Activated CD4-positive, alpha-beta memory T cell treated with anti-CD3 and anti-CD28 coated beads, Interleukin-2, amount 10 ng/mL, durations not matched to agents 7 days and 5 days (primary cell): ENCODE measurements around the gene SLAIN2. TPM values are rescaled to one million over a fixed set of nuclear protein-coding genes. Genes with fewer than 3 reads are reported as not detected.

Experiments used
- CTCF ChIA-PET: fragments of 350-600 bp; sonication (Branson Sonifier 250); formaldehyde crosslinking; loops from one replicate; lab custom pipeline; 2021; ENCODE audit warnings: antibody characterized with exemption, inconsistent platforms; lab: Charles Lee
- POLR2A ChIA-PET: fragments of 350-600 bp; sonication (Branson Sonifier 250); formaldehyde crosslinking; loops from one replicate; lab custom pipeline; 2021; ENCODE audit warnings: antibody characterized with exemption; lab: Charles Lee
- DNase-seq: peaks from one replicate; pipeline ENCODE4 v3.0.0-alpha.2; 2020
- H3K27ac Mint-ChIP-seq: one replicate; pipeline ENCODE4 v1.8.0; 2021; ENCODE audit warnings: mild to moderate bottlenecking, mixed read lengths
- H3K27me3 Mint-ChIP-seq: one replicate; pipeline ENCODE4 v1.8.0; 2021; ENCODE audit warnings: mixed read lengths
- H3K36me3 Mint-ChIP-seq: one replicate; pipeline ENCODE4 v1.8.0; 2021; ENCODE audit warnings: low read depth, mixed read lengths
- H3K4me1 Mint-ChIP-seq: one replicate; pipeline ENCODE4 v1.8.0; 2021; ENCODE audit warnings: mixed read lengths
- H3K4me3 Mint-ChIP-seq: one replicate; pipeline ENCODE4 v1.8.0; 2021; ENCODE audit warnings: mild to moderate bottlenecking, mixed read lengths
- H3K9me3 Mint-ChIP-seq: one replicate; pipeline ENCODE4 v1.8.0; 2021; ENCODE audit warnings: mixed read lengths
- total RNA-seq, 2 experiments: library from RNA; stranded (reverse); gene quantifications; one replicate each; pipeline ENCODE4 v1.2.3, GENCODE V29; 2021

The SLAIN2 gene
- total RNA-seq, 2 experiments from 2014 or later, result 62.4 to 66.2 TPM

DNA sequence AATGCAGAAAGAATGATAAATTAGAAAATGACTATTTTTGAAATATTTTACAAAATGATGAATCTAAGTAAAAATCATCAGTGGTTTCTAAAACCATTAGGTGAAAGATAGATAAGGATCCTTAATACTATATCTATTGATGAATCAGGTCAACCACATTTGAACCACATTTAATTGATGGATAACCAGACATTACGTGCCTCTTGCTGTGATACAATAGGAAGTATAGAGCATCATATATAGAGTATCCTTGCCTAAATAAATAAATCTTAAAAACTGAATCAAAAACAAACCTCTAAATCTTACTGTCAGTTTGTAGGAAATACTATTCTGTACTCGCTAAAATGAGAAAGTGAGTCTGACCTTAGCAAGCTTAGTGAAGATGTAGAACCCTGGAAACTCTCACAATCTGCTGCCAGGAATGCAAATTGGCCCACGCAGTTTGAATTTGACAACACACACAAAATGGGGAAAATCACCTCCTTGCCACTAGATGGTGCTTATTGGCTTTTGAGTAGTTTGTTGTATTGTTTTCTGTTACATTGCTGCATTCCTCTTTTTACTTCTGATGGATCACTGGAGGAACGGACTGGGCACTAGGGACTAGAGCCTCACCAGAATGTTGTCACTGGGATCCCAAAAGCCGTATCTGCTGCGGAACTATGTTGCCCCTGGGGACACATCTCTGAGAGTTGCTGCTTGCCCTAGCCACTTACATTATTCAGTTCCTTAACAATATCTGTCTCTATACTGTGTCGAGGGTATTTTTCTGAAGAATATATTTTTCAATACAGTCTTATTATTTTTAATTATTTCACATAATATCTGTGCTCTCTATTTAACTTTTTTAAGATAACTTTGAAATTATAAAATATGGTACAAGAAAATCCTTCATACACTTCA lies 25.4 kb upstream of the SLAIN2 start:
- peak; percentile 21 for DNase-seq
- H3K9me3 Mint-ChIP-seq, result no peaks in the 10 kb centered on the region
- no peaks in the 10 kb centered on the region for H3K36me3 Mint-ChIP-seq
- H3K4me1 Mint-ChIP-seq, result no peaks in the 10 kb centered on the region
- CTCF ChIA-PET, result no interaction called here
- H3K27ac Mint-ChIP-seq, result no peak overlapping the region
- H3K4me3 Mint-ChIP-seq, result no peak overlapping the region
- POLR2A ChIA-PET, result no interaction called here
- H3K27me3 Mint-ChIP-seq, result peaks cover 1% of the 10 kb centered on the region

DNA sequence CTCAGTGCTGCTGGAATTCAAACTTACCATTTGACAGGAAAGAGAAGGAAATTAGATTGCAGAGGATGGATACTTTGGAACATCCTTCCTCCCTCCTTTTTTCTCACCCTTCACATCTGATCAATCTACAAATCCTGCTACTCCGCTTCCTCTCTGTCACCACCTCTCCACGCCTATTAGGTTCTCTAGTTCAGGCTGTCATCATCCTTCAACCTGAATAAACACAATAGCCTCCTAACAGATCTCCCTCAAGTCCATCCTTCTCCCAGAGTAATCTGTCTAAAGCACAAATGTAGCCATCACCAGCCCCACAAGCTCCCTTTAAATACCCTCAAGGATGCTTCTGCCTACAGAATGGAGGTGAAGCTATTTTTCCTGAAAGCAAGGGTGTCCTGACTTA lies 20.0 kb upstream of the SLAIN2 start:
- POLR2A ChIA-PET, result interaction anchor here (1.0 kb wide), 1 partner anchor 637 kb away, joined by 3 read pairs; no protein-coding TSS in a partner anchor
- Mint-ChIP-seq H3K4me3 (no peak overlapping the region), H3K27ac (no peak overlapping the region), H3K27me3 (peaks cover 8% of the 10 kb centered on the region), H3K4me1 (no peaks in the 10 kb centered on the region), H3K36me3 (no peaks in the 10 kb centered on the region), H3K9me3 (no peaks in the 10 kb centered on the region)
- CTCF ChIA-PET, result no interaction called here
- DNase-seq, result no peak

DNA sequence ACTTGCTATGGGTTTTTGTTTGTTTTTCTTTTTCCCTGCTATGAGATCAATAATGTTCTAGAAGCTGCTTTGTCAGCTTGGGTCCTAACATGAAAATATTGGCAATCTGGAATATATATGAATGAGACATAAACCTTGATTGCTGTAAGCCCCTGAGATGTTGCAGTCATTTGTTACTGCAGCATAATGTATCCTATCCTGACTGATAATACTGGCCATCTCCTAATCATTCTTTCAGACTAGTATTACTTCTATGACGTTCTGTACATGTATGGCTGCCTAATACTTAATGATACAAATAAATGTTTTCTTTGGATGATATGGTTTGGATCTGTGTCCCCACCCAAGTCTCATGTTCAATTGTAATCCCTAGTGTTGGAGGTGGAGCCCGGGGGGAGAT lies 19.3 kb upstream of the SLAIN2 start:
- ChIA-PET CTCF (no interaction called here), POLR2A (no interaction called here)
- Mint-ChIP-seq H3K27me3 (peaks cover 8% of the 10 kb centered on the region), H3K4me1 (no peaks in the 10 kb centered on the region), H3K9me3 (no peaks in the 10 kb centered on the region), H3K4me3 (no peak overlapping the region), H3K27ac (no peak overlapping the region), H3K36me3 (no peaks in the 10 kb centered on the region)
- no peak for DNase-seq

DNA sequence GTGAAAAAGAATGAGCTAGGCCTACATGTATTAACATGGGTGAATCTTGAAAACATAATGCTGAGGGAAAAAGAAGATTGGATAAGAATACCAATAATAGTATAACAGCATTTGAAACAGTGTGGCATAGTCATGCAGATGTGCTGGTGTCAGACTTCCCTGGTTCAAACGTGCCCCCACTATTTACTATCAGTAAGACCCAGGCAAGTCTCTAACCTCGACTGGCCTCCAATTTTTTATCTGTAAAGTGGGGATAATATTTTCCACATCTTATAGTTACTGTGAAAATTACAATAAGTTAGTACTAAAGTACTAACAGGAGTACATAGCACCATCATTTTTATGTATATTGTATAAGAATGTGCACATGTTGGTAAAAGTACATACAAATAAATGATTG lies 17.0 kb upstream of the SLAIN2 start:
- Mint-ChIP-seq H3K27ac (no peak overlapping the region), H3K9me3 (no peaks in the 10 kb centered on the region), H3K27me3 (peaks cover 15% of the 10 kb centered on the region), H3K4me3 (no peak overlapping the region), H3K4me1 (no peaks in the 10 kb centered on the region), H3K36me3 (no peaks in the 10 kb centered on the region)
- ChIA-PET POLR2A (no interaction called here), CTCF (no interaction called here)
- no peak for DNase-seq

DNA sequence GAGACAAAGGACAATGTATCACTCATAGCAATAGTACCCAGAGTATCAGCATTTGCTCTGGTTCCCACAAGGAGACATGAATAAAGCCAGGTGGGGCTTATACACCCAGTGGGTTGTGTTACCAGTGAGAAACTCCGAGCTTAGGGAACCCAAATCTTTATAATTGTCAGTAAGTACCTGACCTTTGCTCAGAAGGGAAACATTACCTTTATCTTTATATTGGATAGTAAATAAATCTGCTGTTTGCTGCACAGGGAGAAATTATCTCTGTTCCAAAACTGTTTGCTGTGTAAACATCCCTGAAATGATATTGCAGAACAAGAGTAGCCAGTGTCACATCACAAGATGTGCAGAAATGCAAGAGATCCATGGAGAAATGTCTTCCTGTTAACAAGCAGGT lies 12.1 kb upstream of the SLAIN2 start:
- no peak overlapping the region for H3K4me3 Mint-ChIP-seq
- H3K27ac Mint-ChIP-seq, result no peak overlapping the region
- DNase-seq, result no peak
- ChIA-PET CTCF (no interaction called here), POLR2A (interaction anchor here (2.4 kb wide), 1 partner anchor 13 kb away, joined by 14 read pairs; the partner anchor contains the start of gene SLAIN2)
- H3K27me3 Mint-ChIP-seq, result peaks cover 15% of the 10 kb centered on the region
- H3K36me3 Mint-ChIP-seq, result no peaks in the 10 kb centered on the region
- H3K9me3 Mint-ChIP-seq, result no peaks in the 10 kb centered on the region
- peaks cover 4% of the 10 kb centered on the region for H3K4me1 Mint-ChIP-seq

DNA sequence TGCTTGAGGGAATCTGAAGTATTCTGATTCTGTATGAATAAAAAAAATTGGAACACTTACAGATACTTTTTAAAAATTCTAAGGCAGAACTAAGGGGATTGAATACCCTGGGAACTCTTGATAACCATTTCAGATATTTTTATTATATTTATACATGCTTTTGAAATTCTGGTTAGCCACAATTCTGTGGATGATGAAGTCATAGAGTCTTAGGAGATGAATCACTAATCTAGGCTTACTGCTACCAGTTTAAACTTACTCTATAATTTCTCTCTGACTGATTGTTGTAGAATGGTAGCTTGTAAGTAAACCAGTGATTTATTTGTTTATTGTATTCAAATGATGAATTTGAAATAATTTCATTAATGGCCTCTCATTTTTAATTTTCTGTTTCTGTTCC lies 11.4 kb upstream of the SLAIN2 start:
- POLR2A ChIA-PET, result no interaction called here
- H3K36me3 Mint-ChIP-seq, result no peaks in the 10 kb centered on the region
- no peak for DNase-seq
- no peaks in the 10 kb centered on the region for H3K9me3 Mint-ChIP-seq
- peaks cover 15% of the 10 kb centered on the region for H3K27me3 Mint-ChIP-seq
- no peak overlapping the region for H3K27ac Mint-ChIP-seq
- H3K4me3 Mint-ChIP-seq, result no peak overlapping the region
- H3K4me1 Mint-ChIP-seq, result peaks cover 4% of the 10 kb centered on the region
- CTCF ChIA-PET, result no interaction called here

DNA sequence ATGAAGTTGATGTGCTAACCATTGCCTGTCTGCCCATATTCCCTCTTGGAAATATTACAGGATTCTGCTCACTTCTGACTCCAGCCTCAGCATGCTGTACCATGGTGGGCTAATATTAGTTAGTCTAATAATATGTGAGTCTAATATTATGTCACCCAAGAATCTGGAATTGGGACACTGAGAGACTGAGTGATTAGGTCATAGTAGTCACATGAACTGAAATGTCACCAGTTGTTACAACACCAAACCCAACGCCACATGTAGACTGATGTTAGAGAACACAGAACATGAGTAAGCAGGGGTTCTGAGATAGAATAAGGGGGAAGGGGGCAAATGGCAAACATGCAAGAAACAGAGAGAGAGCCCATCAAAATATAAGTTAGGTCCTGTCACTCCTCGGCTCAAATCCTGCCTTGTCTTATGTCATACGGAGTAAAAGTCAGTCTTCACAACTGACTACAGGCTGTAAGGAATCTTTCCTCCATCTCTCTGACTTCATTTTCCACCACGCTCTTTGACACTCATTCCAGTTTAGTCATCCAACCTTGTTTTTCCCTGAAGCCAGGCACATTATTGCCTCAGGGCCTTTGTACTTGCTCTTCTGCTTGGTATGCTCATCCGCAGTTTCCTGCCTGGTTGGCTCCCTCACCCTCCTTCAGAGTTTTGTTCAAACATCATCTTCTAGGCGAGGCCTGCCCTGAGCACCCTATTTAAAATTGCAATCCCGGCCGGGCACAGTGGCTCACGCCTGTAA lies 9.6 kb upstream of the SLAIN2 start:
- Mint-ChIP-seq H3K4me3 (no peak overlapping the region), H3K27ac (no peak overlapping the region), H3K36me3 (no peaks in the 10 kb centered on the region), H3K9me3 (no peaks in the 10 kb centered on the region), H3K27me3 (peaks cover 15% of the 10 kb centered on the region), H3K4me1 (peaks cover 4% of the 10 kb centered on the region)
- POLR2A ChIA-PET, result no interaction called here
- CTCF ChIA-PET, result no interaction called here
- DNase-seq, result no peak

DNA sequence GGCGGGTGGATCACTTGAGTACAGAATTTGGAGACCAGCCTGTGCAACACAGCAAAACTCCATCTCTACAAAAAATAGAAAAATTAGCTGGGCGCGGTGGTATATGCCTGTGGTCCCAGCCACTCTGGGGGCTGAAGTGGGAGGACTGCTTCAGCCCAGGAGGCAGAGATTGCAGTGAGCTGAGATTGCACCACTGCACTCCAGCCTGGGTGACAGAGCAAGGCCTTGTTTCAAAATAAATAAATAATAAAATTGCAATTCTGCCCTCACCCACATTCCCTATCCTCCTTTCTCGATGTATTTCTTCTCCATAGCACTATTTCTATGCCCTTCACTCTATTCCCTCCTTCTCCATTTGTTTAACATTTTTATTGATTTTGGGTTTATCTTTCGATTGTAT lies 8.7 kb upstream of the SLAIN2 start:
- Mint-ChIP-seq H3K27me3 (peaks cover 15% of the 10 kb centered on the region), H3K9me3 (no peaks in the 10 kb centered on the region), H3K4me3 (no peak overlapping the region), H3K27ac (no peak overlapping the region), H3K36me3 (no peaks in the 10 kb centered on the region), H3K4me1 (peaks cover 9% of the 10 kb centered on the region)
- ChIA-PET POLR2A (no interaction called here), CTCF (no interaction called here)
- DNase-seq, result no peak

DNA sequence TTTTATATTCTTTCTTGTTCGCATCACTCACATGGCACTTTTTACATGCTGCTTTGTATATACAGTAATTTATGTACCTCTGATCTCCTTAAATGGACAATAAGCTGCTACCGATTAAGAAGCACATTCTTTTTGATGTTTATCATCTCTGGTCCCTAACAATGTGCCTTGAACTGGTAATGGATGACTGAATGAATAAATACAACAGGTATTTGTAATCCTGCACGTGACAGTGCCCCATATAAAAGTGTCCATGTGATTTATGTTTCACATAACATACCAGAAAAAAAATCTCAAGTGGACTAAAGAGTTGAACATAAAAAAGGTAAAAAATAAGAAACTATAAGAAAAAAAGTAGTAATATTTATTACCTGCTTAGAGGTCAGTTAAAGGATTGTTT lies 7.7 kb upstream of the SLAIN2 start:
- peaks cover 14% of the 10 kb centered on the region for H3K4me1 Mint-ChIP-seq
- CTCF ChIA-PET, result no interaction called here
- no peak for DNase-seq
- no peak overlapping the region for H3K27ac Mint-ChIP-seq
- POLR2A ChIA-PET, result no interaction called here
- no peaks in the 10 kb centered on the region for H3K36me3 Mint-ChIP-seq
- H3K27me3 Mint-ChIP-seq, result peaks cover 7% of the 10 kb centered on the region
- no peak overlapping the region for H3K4me3 Mint-ChIP-seq
- no peaks in the 10 kb centered on the region for H3K9me3 Mint-ChIP-seq

DNA sequence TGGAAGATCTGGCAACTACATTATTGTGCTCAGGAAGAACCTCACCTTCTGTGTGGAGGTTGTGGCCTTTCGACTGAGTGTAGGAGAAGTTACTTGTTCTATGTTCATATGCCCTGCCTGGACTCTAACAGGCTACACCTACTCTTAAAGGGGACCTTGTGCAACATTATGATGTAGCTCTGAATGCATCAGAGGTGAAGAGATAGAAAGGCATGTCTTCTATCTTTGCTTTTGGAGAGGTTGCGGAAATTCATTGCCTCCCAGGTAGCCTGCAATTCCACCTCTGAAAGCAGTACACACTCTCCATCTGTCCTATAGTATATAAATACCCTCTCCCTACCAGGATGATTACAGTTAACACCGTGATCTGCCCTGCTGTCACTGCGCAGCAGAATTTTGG lies 7.1 kb upstream of the SLAIN2 start:
- Mint-ChIP-seq H3K9me3 (no peaks in the 10 kb centered on the region), H3K4me1 (peaks cover 16% of the 10 kb centered on the region), H3K27me3 (peaks cover 7% of the 10 kb centered on the region), H3K4me3 (no peak overlapping the region), H3K27ac (no peak overlapping the region), H3K36me3 (no peaks in the 10 kb centered on the region)
- ChIA-PET CTCF (no interaction called here), POLR2A (no interaction called here)
- no peak for DNase-seq

DNA sequence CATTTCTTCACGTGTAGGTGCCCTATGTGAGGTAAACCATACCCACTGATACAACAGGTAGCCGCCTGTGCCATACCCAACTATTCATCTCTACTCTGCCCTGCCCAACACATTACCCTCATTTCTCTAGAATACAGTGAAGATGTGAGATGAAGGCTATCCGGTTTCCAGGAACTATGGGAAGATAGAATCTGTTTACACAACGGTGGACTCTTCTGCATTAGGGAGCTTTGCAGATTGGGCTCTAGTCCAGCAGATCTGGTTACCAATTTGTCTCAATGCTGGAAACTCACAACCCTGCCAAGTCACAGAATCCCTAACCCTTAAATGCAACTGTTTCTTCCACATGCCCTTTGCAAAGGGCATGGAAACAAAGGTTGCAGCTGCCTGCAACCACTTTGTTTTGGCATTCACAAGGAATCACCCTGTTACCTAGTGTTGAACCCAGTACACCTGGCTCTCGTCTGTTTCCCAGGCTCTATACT lies 6.4 kb upstream of the SLAIN2 start:
- H3K27ac Mint-ChIP-seq, result no peak overlapping the region
- peaks cover 21% of the 10 kb centered on the region for H3K4me1 Mint-ChIP-seq
- no peaks in the 10 kb centered on the region for H3K9me3 Mint-ChIP-seq
- no peaks in the 10 kb centered on the region for H3K36me3 Mint-ChIP-seq
- no peak overlapping the region for H3K4me3 Mint-ChIP-seq
- ChIA-PET CTCF (interaction anchor here (0.5 kb wide), 1 partner anchor 204 kb away, joined by 3 read pairs; no protein-coding TSS in a partner anchor), POLR2A (no interaction called here)
- H3K27me3 Mint-ChIP-seq, result peaks cover 6% of the 10 kb centered on the region
- DNase-seq, result no peak

DNA sequence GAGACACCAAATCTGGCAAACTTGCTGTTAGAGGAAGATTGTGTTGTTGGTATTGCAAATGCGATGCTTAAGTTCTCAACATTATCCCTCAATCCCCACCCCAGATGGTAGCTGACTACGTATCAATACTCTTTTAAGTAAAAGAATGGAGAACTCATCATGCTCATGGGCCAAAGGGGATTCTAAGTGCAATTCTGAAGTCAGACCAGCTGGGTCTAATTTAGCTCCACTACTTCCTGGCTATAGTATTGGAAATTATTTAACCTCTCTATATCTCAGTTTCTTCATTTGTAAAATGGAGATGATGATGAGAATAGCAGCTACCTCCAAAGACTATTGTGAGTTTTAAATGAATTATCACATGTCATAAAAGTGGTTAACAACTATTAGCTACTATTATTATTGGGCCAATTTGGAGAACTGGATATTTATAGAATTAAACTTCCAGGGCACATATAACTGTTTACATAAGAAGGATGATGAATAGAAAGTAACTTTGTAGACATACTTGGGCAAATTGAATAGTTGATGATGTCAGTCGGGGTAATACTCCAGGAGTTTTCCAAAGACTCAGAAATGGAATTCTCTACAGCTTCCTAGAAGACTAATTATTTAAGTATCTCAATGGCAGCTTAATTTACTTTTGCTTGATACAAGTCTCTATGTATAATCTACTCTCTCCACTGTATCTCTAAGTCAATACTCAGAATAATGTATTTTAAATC lies 5.0 kb upstream of the SLAIN2 start:
- ChIA-PET CTCF (no interaction called here), POLR2A (no interaction called here)
- no peak for DNase-seq
- peaks cover 3% of the 10 kb centered on the region for H3K27me3 Mint-ChIP-seq
- peaks cover 25% of the 10 kb centered on the region for H3K4me1 Mint-ChIP-seq
- H3K9me3 Mint-ChIP-seq, result no peaks in the 10 kb centered on the region
- no peaks in the 10 kb centered on the region for H3K36me3 Mint-ChIP-seq
- no peak overlapping the region for H3K27ac Mint-ChIP-seq
- no peak overlapping the region for H3K4me3 Mint-ChIP-seq

DNA sequence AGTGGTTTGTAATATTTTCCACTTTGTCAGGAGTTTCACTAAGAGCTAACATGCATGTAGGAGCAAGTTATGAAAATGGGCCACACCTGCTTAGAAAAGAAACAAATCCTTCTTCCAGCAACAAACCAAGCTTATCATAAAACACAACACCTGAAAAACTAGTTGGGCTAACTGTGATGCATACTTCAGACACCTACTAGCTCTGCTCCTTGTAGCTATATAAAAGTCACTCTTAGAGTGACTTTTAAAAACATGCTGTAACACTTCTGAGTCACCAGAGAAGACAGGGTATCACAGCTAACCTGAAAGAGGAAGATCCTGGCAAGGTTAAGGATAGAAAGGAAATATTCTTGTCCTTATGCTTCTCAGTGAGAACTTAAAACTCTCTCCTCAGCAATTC lies 3.6 kb upstream of the SLAIN2 start:
- H3K36me3 Mint-ChIP-seq, result peaks cover 6% of the 10 kb centered on the region
- H3K9me3 Mint-ChIP-seq, result no peaks in the 10 kb centered on the region
- POLR2A ChIA-PET, result no interaction called here
- peaks cover 30% of the 10 kb centered on the region for H3K4me1 Mint-ChIP-seq
- DNase-seq, result no peak
- H3K4me3 Mint-ChIP-seq, result no peak overlapping the region
- CTCF ChIA-PET, result no interaction called here
- H3K27me3 Mint-ChIP-seq, result peaks cover 3% of the 10 kb centered on the region
- no peak overlapping the region for H3K27ac Mint-ChIP-seq
